Stimulated activated CD4-positive, alpha-beta T cell treated with anti-CD3 and anti-CD28 coated beads, Interleukin-15, amount 100 ng/mL, for 24 hours (primary cell): ENCODE data around the gene STXBP5L.
"Not testable (repeated sequence)": the region's sequence is repeated elsewhere in the genome, so short reads cannot be mapped to it uniquely, and the experiment has no call there.

ENCODE experiments used
- DNase-seq: peaks from one replicate; pipeline ENCODE4 v3.0.0-alpha.2; 2020

STXBP5L gene

GRCh38 chr3:120908030-120908794 is at the start of gene STXBP5L:
TSS of gene STXBP5L (plus strand) at chr3:120908205. CDS start at chr3:120909579, 1,374 bp downstream.
- peak; percentile 78 for DNase-seq

- no peak for DNase-seq
Observed at GRCh38 chr3:120858521-120858920, 49.5 kb upstream of the STXBP5L start.

GRCh38 chr3:120864541-120864940 is 43.5 kb upstream of the STXBP5L start:
- no peak for DNase-seq

GRCh38 chr3:120875507-120875906 is 32.5 kb upstream of the STXBP5L start:
- no peak for DNase-seq

GRCh38 chr3:120875989-120876388 is 32.0 kb upstream of the STXBP5L start:
- DNase-seq, result no peak

GRCh38 chr3:120879411-120879810 is 28.6 kb upstream of the STXBP5L start:
- no peak for DNase-seq

- DNase-seq, result no peak
Observed at GRCh38 chr3:120892921-120893320, 15.1 kb upstream of the STXBP5L start.

- DNase-seq, result no peak
Observed at GRCh38 chr3:120894316-120895057, 13.5 kb upstream of the STXBP5L start.

GRCh38 chr3:120901716-120902115 is 6.3 kb upstream of the STXBP5L start:
- DNase-seq, result not testable (repeated sequence)

- no peak for DNase-seq
Observed at GRCh38 chr3:120903221-120903620, 4.8 kb upstream of the STXBP5L start.

GRCh38 chr3:120907659-120908029 is 361 bp upstream of the STXBP5L start:
- DNase-seq, result no peak

- no peak for DNase-seq
Observed at GRCh38 chr3:120908795-120909601, 993 bp downstream of the STXBP5L start.

GRCh38 chr3:120909602-120909878 is 1.5 kb downstream of the STXBP5L start:
- DNase-seq, result no peak

GRCh38 chr3:120926146-120926545 is 18.1 kb downstream of the STXBP5L start:
- no peak for DNase-seq

GRCh38 chr3:120928991-120929390 is 21.0 kb downstream of the STXBP5L start:
- no peak for DNase-seq

- no peak for DNase-seq
Observed at GRCh38 chr3:120931593-120931992, 23.6 kb downstream of the STXBP5L start.

- no peak for DNase-seq
Observed at GRCh38 chr3:120956143-120956542, 48.1 kb downstream of the STXBP5L start.

GRCh38 chr3:120982608-120983320 is 74.8 kb downstream of the STXBP5L start:
- no peak for DNase-seq

GRCh38 chr3:120983321-120983665 is 75.3 kb downstream of the STXBP5L start:
- no peak for DNase-seq

- no peak for DNase-seq
Observed at GRCh38 chr3:120983841-120984240, 75.8 kb downstream of the STXBP5L start.

GRCh38 chr3:120985242-120985641 is 77.2 kb downstream of the STXBP5L start:
- no peak for DNase-seq

GRCh38 chr3:120988994-120989393 is 81.0 kb downstream of the STXBP5L start:
- DNase-seq, result no peak

- DNase-seq, result no peak
Observed at GRCh38 chr3:121018917-121019321, 110.9 kb downstream of the STXBP5L start.
